Head of caudate nucleus (tissue), 42 donors: ENCODE data around the gene STPG3.
A peak's percentile ranks its signal among the peaks of the same experiment; 100 is the strongest.
"Not testable (repeated sequence)": the region's sequence is repeated elsewhere in the genome, so short reads cannot be mapped to it uniquely, and the experiment has no call there.

ENCODE experiments used
- DNase-seq, 42 donors: peaks; one replicate each; pipeline versions ENCODE4 v3.0.0 to v3.0.0-alpha.2; 2020 to 2021; ENCODE audit warnings: mixed read lengths in 7 of 42
- intact Hi-C: fragments of 100-400 bp; cut with DNase I; formaldehyde crosslinking; loops from one replicate; pipeline ENCODE4 v1.15.0; 2022

Gene STPG3

DNA sequence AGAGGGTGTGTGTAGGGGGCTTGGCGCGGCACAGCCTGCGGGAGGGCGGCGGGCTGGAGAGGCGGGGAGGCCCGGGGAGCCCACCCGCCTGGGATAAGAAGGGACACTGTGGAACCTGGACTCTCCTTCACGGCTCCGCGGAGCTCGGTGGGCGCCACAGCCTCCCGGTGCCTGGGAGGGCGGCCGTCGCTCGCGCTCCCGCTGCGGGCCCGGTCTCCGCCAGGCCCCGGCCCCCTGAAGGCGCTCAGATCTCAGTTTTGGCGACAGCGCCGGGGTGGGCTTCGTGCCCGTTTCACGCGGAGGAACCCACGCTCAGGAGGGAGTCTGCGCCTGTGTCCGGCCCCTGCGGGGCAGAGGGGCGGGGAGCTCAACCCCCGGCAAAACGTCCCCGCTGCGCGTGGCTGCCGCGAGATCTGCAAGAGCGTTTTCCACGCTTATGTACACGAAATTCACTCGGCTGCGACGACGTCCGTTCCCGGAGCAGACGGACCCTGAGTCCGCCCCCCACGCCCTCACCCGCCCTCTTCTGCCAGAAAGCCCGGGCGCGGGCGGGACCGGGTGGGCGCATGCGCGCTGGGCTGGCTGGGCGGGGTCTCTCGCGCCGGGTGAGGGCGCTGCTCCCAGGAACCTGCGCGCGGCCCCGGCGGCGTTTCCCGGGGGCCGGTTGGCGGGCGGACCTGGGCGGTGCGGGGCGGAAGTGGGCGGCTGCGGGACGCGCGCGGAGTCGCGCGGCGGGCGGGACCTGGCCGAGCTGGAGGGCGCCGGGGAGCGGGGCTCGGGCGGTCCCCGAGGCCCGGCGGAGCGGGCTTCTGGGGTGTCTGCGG, 3.8 kb downstream of the STPG3 start, which contains the start of gene NELFB:
NELFB (plus strand) TSS at position 704 of the 824 bp plus-strand sequence.
- intact Hi-C loops = loop anchor here (2.0 kb wide), 1 partner anchor 14 kb away; the partner anchor contains the start of gene TUBB4B

DNA sequence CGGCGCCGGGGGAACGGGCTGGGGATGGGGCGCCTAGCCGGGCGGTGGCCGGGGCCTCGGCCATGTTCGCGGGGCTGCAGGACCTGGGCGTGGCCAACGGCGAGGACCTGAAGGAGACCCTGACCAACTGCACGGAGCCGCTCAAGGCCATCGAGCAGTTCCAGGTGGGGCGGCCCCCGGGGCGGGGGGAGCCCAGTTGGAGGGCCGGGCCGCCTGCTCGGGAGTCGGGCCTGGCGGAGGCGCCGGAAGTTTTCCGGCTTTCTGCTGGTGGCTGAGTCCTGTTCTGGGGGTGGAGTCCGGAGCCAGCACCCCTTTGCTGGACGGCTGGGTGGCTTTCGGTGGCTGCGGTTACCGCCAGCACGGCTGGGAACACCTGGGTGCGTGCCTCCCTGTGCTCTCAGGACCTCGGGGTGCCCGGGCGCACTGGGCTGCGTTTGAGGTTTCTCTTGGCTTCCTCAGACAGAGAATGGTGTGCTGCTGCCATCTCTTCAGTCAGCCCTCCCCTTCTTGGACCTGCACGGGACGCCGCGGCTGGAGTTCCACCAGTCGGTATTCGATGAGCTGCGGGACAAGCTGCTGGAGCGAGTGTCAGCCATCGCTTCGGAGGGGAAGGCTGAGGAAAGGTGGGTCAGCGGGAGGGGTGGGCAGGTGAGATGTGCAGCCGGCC, 4.5 kb downstream of the STPG3 start:
- peak in 2 of 42 donors; percentile 20 to 37 for DNase-seq
- intact Hi-C loops = loop anchor here (2.0 kb wide), 1 partner anchor 15 kb away; the partner anchor contains the start of gene TUBB4B

More for the DNA sequence above, 3.8 kb downstream of the STPG3 start, which contains the start of gene NELFB:
- DNase-seq = peak; percentile 74 to 99 (median 96)

DNA sequence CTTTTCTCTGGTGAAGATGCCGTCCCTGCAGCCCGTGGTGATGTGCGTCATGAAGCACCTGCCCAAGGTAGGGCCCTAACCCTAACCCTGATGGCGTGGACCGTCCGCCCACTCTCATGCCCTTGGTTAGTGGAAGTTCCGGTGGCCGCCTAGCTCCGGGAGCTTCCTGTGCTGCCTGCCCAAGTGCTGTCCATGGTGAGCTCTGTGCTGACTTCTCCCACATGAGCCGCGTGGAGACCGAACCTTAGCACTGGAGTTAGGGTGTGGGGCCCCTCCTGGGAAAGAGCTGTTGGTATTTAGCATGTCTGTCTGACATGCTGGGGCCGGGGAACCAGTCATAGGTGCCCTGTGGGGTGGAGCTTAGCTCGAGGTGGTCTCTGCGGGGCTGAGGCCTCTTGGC, 5.3 kb downstream of the STPG3 start:
- DNase-seq = no peak
- intact Hi-C loops = no loop called here

DNA sequence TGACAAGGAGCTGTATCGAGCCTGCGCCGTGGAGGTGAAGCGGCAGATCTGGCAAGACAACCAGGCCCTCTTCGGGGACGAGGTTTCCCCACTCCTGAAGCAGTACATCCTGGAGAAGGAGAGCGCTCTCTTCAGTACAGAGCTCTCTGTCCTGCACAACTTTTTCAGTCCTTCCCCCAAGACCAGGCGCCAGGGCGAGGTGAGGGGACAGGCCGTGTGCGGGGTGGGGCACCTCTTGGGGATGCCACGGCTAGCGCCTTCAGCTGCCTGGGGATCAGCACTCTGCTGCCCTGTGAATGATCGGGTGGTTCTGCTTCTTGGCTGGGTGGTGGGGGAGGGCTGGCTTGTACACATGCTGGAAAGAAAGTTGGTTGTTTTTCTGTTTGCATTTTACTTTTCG, 5.8 kb downstream of the STPG3 start:
- no peak for DNase-seq
- intact Hi-C loops = no loop called here

DNA sequence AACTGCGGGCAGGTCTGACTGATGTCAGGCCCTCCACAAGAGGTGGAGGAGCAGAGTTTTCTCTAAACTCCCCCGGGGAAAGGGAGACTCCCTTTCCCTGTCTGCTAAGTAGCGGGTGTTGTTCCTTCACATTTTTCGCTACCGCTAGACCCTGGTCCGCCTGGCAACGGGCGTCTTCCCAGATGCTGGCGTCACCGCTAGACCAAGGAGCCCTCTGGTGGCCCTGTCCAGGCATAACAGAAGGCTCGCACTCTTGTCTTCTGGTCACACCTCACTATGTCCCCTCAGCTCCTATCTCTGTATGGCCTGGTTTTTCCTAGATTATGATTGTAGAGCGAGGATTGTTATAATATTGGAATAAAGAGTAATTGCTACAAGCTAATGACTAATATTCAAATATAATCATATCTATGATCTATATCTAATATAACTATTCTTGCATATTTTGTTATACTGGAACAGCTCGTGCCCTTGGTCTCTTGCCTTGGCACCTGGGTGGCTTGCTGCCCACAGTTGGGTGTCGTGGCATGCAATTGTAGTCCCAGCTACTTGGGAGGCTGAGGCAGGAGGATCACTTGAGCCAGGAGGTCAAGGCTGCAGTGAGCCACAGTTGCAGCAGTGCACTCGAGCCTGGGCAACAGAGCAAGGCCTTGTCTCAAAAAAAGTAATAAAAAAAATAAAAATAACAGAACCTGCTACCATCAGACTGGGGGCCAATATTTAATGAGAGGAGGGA, 11.3 kb downstream of the STPG3 start:
- DNase-seq = peak in 13 of 42 donors; percentile 30 to 66 (median 45)
- intact Hi-C loops = not testable (repeated sequence)

DNA sequence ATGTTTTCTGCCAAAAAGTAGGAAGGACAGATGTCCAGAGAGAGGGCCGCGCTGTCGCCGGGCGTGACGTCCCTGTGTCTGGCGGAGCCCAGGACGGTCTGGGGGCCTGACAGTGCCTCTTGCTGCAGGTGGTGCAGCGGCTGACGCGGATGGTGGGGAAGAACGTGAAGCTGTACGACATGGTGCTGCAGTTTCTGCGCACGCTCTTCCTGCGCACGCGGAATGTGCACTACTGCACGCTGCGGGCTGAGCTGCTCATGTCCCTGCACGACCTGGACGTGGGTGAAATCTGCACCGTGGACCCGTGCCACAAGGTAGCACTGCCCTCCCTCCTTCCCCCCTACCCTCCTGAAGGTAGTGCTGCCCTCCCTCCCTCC, 11.8 kb downstream of the STPG3 start:
- DNase-seq = no peak
- intact Hi-C loops = no loop called here

DNA sequence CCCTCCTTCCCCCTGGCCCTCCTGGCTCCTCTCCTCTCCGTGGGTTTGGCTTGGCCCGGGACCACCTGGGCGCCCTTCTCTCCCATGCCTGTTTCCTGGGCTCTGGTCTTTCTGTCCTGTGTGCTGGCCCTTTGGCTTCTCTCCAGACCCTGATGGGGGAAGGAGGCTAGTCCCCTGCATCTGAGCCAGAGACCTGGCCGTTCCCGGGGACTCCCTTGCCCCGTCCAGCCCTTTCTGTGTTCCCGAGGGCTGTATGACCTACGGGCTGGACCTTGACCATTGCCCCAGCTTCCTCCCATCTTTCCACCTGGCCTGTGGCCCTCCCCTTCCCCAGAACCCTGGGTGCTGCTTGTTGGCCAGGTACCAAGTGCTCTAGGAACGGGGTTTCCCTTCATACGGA, 12.4 kb downstream of the STPG3 start:
- intact Hi-C loops = no loop called here
- no peak for DNase-seq

DNA sequence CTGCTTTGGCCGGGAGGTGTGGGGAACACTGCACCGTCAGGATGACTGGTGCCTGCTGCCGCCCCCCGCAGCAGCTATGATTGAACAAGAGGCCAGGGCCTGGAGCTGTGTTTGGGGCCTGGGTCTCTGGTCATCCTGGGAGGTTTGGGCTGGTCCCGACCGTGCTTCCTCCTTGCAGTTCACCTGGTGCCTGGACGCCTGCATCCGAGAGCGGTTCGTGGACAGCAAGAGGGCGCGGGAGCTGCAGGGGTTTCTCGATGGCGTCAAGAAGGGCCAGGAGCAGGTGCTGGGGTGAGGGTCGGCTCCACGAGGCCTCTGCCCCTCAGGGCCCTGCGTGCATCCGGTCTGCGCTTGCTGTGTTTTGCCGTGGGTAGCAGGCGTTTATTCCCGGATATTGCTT, 13.0 kb downstream of the STPG3 start:
- intact Hi-C loops = no loop called here
- DNase-seq = no peak

DNA sequence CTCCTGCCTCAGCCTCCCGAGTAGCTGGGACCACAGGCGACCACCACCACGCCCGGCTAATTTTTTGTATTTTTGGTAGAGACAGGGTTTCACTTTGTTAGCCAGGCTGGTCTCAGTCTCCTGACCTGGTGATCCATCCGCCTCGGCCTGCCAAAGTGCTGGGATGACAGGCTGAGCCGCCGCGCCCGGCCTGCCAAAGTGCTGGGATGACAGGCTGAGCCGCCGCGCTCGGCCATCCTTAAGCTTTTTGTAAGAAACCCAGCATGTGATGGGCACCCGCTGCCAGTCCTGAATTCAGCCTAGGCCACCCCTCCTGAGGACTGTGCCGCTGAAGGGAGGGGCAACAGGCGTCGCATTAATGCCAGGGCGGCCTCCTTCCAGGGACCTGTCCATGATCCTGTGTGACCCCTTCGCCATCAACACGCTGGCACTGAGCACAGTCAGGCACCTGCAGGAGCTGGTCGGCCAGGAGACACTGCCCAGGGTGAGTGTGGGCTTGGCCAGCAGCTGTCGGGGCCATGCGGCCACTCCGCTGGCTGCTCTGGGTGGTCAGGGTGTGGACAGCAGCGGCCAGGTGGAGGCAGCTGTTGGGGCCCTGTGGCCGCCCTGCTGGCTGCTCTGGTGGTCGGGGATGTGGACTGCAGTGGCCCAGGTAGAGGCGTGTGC, 14.5 kb downstream of the STPG3 start:
- no peak for DNase-seq
- intact Hi-C loops = no loop called here

DNA sequence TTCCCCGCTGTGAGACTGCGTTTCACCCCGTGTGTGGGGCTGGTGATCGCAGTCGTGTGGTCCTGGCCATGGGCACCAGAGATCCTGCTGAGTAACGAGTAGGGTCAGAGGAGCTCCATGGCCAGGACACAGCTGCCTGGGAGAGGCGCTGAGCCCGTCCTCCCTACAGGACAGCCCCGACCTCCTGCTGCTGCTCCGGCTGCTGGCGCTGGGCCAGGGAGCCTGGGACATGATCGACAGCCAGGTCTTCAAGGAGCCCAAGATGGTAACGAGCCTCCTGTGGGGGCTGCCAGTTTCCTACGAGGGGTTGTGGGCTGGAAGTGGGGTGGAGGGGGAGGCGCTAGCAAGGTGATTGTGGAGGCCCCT, 15.1 kb downstream of the STPG3 start:
- intact Hi-C loops = no loop called here
- DNase-seq = no peak

DNA sequence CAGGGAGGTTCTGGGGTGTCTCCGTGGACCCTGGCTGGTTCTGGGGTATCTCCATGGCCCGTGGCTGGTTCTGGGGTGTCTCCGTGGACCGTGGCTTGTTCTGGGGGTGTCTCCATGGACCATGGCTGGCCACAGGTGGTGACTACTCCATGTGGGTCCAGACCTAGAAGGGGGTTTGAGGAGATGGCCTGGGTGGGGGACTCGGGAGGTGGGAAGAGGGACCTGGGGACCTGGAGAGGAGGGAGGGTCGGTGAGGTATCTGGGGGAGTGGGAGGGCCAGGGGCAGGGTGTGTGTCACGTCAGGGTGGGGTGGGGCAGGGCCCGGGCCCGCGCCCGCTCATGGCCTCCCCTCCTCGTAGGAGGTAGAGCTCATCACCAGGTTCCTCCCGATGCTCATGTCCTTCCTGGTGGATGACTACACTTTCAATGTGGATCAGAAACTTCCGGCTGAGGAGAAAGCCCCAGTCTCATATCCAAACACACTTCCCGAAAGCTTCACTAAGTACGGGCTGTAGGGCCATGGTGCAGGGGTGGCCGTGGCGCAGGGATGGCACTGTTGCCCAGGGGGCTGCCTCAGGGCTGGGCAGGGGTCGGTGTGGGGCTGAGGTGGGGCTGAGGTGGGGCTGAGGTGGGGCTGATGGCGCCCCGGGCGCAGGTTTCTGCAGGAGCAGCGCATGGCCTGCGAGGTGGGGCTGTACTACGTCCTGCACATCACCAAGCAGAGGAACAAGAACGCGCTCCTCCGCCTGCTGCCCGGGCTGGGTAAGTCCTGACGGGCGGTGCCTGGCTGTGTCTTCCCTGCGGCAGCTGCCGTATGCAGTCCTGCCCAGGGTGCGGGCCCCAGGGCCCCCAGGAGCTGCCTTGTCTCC, 15.7 kb downstream of the STPG3 start:
- intact Hi-C loops = no loop called here
- DNase-seq = no peak

DNA sequence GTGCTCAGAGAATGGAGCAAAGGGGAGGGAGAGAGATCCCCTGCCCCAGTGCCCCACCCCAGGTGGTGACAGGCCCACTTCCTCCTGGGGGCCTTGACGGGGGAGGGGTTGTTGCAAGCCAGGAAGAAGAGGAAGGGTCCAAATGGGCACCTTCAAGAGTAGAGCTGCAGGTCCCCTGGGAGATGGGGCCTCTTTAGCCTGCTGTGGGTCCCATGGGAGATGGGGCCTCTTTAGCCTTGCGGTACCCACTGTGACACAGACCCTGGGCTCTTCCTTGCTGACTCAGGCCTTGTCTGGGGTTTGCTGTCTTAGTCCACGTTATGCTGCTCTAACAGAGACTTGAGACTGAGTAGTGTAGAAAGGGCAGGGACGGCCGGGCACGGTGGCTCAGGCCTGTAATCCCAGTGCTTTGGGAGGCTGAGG, 16.9 kb downstream of the STPG3 start:
- intact Hi-C loops = no loop called here
- no peak for DNase-seq

DNA sequence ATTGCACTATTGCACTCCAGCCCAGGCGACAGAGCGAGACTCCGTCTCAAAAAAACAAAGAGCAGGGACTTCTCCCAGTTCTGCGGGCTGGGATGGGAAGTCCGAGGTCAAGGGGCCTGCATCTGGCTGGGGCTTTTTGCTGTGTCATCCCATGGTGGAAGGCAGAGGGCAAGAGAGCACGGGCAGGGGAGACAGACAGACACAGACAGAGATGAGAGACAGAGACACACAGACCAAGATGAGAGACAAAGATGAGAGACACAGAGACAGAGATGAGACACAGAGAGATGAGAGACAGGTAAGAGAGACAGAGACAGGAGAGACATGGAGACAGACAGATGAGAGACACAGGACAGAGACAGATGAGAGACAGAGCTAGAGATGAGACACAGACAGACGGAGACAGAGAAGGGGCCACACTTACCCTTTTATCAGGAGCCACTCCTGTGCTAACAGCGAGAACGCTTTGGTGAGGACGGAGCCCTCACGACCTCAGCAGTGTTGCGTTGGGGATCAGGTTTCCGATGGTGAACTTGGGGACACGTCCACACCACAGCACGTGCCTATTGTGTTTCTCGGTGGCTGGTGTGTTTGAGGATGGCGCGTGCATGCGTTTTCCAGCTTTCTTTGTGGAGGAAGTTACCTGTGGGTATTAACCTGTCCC, 17.6 kb downstream of the STPG3 start:
- DNase-seq = no peak
- intact Hi-C loops = no loop called here

DNA sequence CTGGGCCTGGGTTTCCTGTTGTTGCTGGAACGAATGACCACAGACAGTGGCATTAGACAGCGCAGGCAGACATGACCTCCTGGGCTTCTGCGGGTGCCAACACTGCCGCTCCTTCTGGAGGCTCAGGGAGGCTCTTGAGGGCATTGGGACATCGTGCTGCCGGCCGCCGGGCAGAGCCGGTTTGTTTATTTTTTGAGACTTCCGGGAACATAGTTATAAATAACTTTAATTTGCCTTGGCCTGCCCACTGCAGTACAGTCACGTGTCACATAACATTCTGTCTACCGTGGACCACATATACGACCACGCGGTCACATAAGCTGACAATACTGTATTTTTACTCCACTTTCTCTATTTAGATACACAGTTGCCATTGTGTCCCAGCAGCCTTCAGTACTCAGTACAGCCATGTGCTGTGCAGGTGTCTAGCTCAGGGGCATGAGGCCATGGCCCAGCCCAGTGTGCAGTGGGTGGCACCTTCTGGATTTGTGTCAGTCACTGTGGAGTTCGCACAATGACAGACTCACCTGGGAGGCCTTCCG, 18.2 kb downstream of the STPG3 start:
- no peak for DNase-seq

DNA sequence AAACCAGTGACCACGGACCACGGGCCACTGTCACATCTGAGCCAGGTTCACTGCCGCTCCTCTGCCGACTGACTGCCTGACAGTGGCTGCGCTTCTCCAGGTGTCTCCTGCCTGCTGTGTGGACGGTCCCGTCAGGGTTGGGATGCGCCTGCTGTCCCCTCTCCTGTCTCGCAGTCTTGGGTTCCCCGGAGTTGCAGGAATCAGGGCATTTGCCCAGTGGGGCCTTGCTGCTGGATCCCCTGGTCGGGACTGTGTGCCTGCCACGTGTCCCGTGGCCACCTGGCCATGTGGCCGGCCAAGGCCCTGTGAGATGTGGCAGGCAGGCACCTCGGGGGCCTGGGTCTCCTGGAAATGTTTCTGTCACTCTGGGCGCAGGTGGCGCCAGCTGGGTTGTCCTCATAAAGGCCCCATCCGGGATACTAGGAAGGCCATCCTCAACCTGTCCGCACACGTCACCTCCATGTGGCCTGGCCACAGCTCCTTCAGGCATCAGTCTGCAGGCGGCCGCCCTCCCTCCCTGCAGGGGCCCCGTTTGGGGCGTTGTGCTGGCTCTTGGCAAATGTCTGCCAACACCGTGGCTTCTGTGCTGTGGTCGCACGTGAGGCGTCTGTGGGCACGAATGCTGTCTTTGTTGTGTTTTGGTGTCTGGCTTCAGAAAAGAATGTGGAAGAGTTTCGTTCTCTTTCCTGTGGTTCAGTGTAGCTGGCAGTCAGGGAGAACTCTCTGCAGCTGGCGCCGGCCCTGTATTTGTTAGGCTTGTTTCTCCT, 20.0 kb downstream of the STPG3 start:
- no peak for DNase-seq
- intact Hi-C loops = no loop called here

More for the DNA sequence above, 18.2 kb downstream of the STPG3 start:
- intact Hi-C loops = no loop called here

DNA sequence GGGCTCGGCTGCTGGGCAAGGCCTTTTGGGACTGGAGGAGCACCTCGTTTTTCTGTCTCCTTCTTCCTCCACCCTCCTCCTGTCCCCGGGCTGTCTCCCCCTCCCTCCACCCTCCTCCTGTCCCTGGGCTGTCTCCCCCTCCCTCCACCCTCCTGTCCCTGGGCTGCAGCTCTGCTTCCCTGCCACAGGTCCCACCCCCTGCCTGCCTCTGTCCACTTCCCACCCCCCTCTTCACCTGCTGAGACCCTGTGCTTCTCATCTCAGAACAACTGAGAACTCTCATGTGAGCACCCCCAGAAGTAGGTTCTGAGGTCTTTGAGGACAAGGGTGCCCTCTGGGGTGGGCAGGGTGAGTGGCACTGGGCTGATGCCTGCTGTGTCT, 20.6 kb downstream of the STPG3 start:
- no peak for DNase-seq
- intact Hi-C loops = no loop called here
